GM12891 (cell line): ENCODE measurements around the gene SUPT4H1.

Experiments
- PAX5 ChIP-seq: IDR thresholded peaks from 2 replicates; pipeline ENCODE4 v1.6.1; 2011; ENCODE audit warnings: low read length, moderate library complexity, mild to moderate bottlenecking; ENCODE audit not compliant: insufficient read depth, severe bottlenecking
- POLR2A ChIP-seq: IDR thresholded peaks from 2 replicates; pipeline ENCODE4 v1.6.1; 2011; ENCODE audit warnings: low read depth, low read length, control low read depth
- POLR2AphosphoS5 ChIP-seq: IDR thresholded peaks from 2 replicates; pipeline ENCODE4 v1.6.1; 2011; ENCODE audit warnings: low read depth, low read length, control low read depth
- SPI1 ChIP-seq: IDR thresholded peaks from 2 replicates; pipeline ENCODE4 v1.6.1; 2011; ENCODE audit warnings: low read depth, low read length, control low read depth
- TAF1 ChIP-seq: IDR thresholded peaks from 2 replicates; pipeline ENCODE4 v1.6.1; 2011; ENCODE audit warnings: low read depth, low read length, control low read depth

- TF ChIP-seq TAF1 (no peak), POLR2A (peak; percentile 61), POLR2AphosphoS5 (no peak; the same call in none of the 2 replicates), SPI1 (no peak), PAX5 (no peak)
Measured at GRCh38 chr17:58339755-58340404, 12.1 kb downstream of the SUPT4H1 start.
